A172 (cell line): ENCODE measurements around the gene DLST. TPM values are rescaled to one million over a fixed set of nuclear protein-coding genes. Genes with fewer than 3 reads are reported as not detected.

Experiments used
- total RNA-seq: library from RNA; depleted of rRNA; stranded (reverse); fragments of >200 nt; shearing (Covaris generic); gene quantifications from 2 replicates; pipeline ENCODE4 v1.2.3, GENCODE V29; 2014; rRNA removed

DLST gene
- total RNA-seq, 1 experiment from 2014 or later = 26.5 TPM

Other genes with a start within 250 kb of the DLST start
- gene AREL1, start 168.8 kb upstream of the DLST start, total RNA-seq = 15.9 and 25.9 TPM in 2 replicates
- gene FCF1, start 168.8 kb upstream of the DLST start, total RNA-seq = 9.5 and 18.6 TPM in 2 replicates
- gene YLPM1, start 118.6 kb upstream of the DLST start, total RNA-seq = 9.2 and 11.1 TPM in 2 replicates
- gene PROX2, start 5.8 kb upstream of the DLST start, total RNA-seq = not detected in 2 replicates
- not detected in 2 replicates for gene RPS6KL1, start 41.3 kb downstream of the DLST start, total RNA-seq
- 2.2 and 8.8 TPM in 2 replicates for gene PGF, start 73.7 kb downstream of the DLST start, total RNA-seq
- 43.5 and 63.3 TPM in 2 replicates for gene EIF2B2, start 121.0 kb downstream of the DLST start, total RNA-seq
- gene MLH3, start 169.6 kb downstream of the DLST start, total RNA-seq = 4.9 and 7.7 TPM in 2 replicates
- 28.9 and 31.3 TPM in 2 replicates for gene ACYP1, start 182.1 kb downstream of the DLST start, total RNA-seq
- 1.7 and 2.0 TPM in 2 replicates for gene ZC2HC1C, start 187.7 kb downstream of the DLST start, total RNA-seq
- 0.03 and 0.14 TPM in 2 replicates for gene NEK9, start 245.1 kb downstream of the DLST start, total RNA-seq